Tracheal epithelial cell (primary cell): Measurements from ENCODE around the gene HBG2. TPM values are rescaled to one million over a fixed set of nuclear protein-coding genes. Genes with fewer than 3 reads are reported as not detected.

Experiments
- total RNA-seq: library from RNA; depleted of rRNA; stranded (reverse); fragments of >200 nt; gene quantifications from 2 replicates; pipeline ENCODE4 v1.2.1, GENCODE V29; 2014

The HBG2 gene
- total RNA-seq: not detected in 2 replicates

DNA sequence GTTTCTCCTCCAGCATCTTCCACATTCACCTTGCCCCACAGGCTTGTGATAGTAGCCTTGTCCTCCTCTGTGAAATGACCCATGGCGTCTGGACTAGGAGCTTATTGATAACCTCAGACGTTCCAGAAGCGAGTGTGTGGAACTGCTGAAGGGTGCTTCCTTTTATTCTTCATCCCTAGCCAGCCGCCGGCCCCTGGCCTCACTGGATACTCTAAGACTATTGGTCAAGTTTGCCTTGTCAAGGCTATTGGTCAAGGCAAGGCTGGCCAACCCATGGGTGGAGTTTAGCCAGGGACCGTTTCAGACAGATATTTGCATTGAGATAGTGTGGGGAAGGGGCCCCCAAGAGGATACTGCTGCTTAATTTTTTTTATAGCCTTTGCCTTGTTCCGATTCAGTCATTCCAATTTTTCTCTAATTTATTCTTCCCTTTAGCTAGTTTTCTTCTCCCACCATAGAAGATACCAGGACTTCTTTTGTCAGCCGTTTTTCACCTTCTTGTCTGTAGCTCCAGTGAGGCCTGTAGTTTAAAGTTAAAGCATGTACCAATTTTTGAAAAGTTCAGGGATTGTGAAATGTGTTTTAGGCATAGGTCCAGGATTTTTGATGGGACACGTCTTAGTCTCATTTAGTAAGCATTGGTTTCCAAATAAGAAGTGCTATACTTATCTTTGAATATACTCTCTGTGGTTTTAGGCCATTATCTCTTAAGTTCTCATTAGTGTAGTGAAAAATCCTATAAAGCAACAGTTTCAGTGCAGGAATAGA, at the start of gene HBG2:
HBG2 (minus strand) TSS at position 136 of the 768 bp plus-strand sequence; CDS start at position 83, 53 bp downstream.

GRCh38 chr11:5301846-5302245, 47.3 kb upstream of the HBG2 start, which contains the start of gene OR51B4:
TSS of gene OR51B4 (minus strand) at chr11:5301946. CDS start at chr11:5301946, 0 bp downstream.

DNA sequence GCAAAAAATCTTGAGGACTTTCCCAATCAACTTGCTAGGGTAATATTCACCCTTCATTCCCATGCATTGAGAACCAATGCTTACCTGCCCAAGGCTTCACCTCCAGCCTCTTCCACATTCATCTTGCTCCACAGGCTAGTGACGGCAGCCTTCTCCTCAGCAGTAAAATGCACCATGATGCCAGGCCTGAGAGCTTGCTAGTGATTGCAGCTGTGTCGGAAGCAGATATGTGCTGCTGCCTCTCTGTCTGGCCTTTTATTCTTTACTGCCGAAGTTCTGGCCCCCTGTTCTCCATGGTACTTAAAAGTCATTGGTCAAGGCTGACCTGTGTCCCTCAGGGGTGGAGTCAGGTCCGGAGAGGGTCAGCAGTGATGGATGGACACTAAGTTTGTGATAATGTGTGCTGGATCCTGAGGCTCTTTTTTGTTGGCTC, 15.2 kb upstream of the HBG2 start, which contains the start of gene HBE1:
HBE1 (minus strand) TSS at position 231 of the 433 bp plus-strand sequence; CDS start at position 176, 55 bp downstream.

DNA sequence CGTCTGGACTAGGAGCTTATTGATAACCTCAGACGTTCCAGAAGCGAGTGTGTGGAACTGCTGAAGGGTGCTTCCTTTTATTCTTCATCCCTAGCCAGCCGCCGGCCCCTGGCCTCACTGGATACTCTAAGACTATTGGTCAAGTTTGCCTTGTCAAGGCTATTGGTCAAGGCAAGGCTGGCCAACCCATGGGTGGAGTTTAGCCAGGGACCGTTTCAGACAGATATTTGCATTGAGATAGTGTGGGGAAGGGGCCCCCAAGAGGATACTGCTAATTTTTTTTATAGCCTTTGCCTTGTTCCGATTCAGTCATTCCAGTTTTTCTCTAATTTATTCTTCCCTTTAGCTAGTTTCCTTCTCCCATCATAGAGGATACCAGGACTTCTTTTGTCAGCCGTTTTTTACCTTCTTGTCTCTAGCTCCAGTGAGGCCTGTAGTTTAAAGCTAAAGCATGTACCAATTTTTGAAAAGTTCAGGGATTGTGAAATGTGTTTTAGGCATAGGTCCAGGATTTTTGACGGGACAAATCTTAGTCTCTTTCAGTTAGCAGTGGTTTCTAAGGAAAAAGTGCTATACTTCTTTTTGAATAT, 4.7 kb downstream of the HBG2 start, which contains the start of gene HBG1:
HBG1 (minus strand) TSS at position 51 of the 590 bp plus-strand sequence. CDS start 53 bp downstream, outside the sequence.

DNA sequence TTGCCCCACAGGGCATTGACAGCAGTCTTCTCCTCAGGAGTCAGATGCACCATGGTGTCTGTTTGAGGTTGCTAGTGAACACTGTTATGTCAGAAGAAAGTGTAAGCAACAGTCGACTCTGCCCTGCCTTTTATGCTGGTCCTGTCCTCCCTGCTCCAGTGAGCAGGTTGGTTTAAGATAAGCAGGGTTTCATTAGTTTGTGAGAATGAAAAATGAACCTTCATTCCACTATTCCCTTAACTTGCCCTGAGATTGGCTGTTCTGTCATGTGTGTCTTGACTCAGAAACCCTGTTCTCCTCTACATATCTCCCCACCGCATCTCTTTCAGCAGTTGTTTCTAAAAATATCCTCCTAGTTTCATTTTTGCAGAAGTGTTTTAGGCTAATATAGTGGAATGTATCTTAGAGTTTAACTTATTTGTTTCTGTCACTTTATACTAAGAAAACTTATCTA, 20.2 kb downstream of the HBG2 start, which contains the start of gene HBD:
HBD (minus strand) TSS at position 103 of the 454 bp plus-strand sequence; CDS start at position 53, 50 bp downstream.

DNA sequence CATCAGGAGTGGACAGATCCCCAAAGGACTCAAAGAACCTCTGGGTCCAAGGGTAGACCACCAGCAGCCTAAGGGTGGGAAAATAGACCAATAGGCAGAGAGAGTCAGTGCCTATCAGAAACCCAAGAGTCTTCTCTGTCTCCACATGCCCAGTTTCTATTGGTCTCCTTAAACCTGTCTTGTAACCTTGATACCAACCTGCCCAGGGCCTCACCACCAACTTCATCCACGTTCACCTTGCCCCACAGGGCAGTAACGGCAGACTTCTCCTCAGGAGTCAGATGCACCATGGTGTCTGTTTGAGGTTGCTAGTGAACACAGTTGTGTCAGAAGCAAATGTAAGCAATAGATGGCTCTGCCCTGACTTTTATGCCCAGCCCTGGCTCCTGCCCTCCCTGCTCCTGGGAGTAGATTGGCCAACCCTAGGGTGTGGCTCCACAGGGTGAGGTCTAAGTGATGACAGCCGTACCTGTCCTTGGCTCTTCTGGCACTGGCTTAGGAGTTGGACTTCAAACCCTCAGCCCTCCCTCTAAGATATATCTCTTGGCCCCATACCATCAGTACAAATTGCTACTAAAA, 27.8 kb downstream of the HBG2 start, which contains the start of gene HBB:
HBB (minus strand) TSS at position 340 of the 579 bp plus-strand sequence; CDS start at position 290, 50 bp downstream.

Other genes starting within 250 kb of the HBG2 start
- gene OR52J3, start 208.3 kb downstream of the HBG2 start, total RNA-seq: not detected in 2 replicates
- gene OR52E2, start 195.2 kb downstream of the HBG2 start, total RNA-seq: not detected in 2 replicates
- not detected in 2 replicates for gene OR52E1, start 185.2 kb downstream of the HBG2 start, total RNA-seq
- gene OR52A5, start 116.4 kb downstream of the HBG2 start, total RNA-seq: not detected in 2 replicates
- gene OR52A1, start 100.0 kb downstream of the HBG2 start, total RNA-seq: under 0.01 TPM in 1 of 2 replicates, not detected in the other
- gene OR51V1, start 54.1 kb downstream of the HBG2 start, total RNA-seq: not detected in 2 replicates
- not detected in 2 replicates for gene HBB, start 27.7 kb downstream of the HBG2 start, total RNA-seq
- not detected in 2 replicates for gene HBD, start 20.3 kb downstream of the HBG2 start, total RNA-seq
- not detected in 2 replicates for gene HBG1, start 4.9 kb downstream of the HBG2 start, total RNA-seq
- not detected in 2 replicates for gene HBE1, start 15.2 kb upstream of the HBG2 start, total RNA-seq
- gene OR51B4, start 47.2 kb upstream of the HBG2 start, total RNA-seq: not detected in 2 replicates
- not detected in 2 replicates for gene OR51B2, start 69.5 kb upstream of the HBG2 start, total RNA-seq
- gene OR51B5, start 88.7 kb upstream of the HBG2 start, total RNA-seq: not detected in 2 replicates
- gene OR51B6, start 96.7 kb upstream of the HBG2 start, total RNA-seq: not detected in 2 replicates
- gene OR51M1, start 129.0 kb upstream of the HBG2 start, total RNA-seq: not detected in 2 replicates
- not detected in 2 replicates for gene OR51Q1, start 167.3 kb upstream of the HBG2 start, total RNA-seq
- gene OR51I1, start 186.7 kb upstream of the HBG2 start, total RNA-seq: 0.24 TPM in 1 of 2 replicates, not detected in the other
- not detected in 2 replicates for gene OR51I2, start 194.5 kb upstream of the HBG2 start, total RNA-seq
- not detected in 2 replicates for gene OR52D1, start 233.9 kb upstream of the HBG2 start, total RNA-seq